Loucy (cell line): Measurements from ENCODE around the gene PLEK2.

Experiments used
- H2AFZ ChIP-seq: fragments of 200-600 bp; sonication (generic); 2 replicates; pipeline ENCODE4 v1.6.0; 2016; ENCODE audit warnings: antibody characterized with exemption, mild to moderate bottlenecking, low read length, moderate library complexity
- H3F3A ChIP-seq: fragments of 200-600 bp; 2 replicates; pipeline ENCODE4 v1.6.0; 2016; ENCODE audit warnings: antibody characterized with exemption, low read depth, mild to moderate bottlenecking
- H3K27me3 ChIP-seq: fragments of 200-600 bp; sonication (generic); 2 replicates; pipeline ENCODE4 v1.6.1; 2014; ENCODE audit warnings: low read length, mild to moderate bottlenecking; ENCODE audit not compliant: insufficient read depth, poor library complexity, severe bottlenecking
- H3K36me3 ChIP-seq: fragments of 200-600 bp; sonication (generic); 2 replicates; pipeline ENCODE4 v1.6.1; 2016; ENCODE audit warnings: low read length; ENCODE audit not compliant: insufficient read depth
- H3K4me1 ChIP-seq: fragments of 200-600 bp; sonication (generic); 2 replicates; pipeline ENCODE4 v1.5.1; 2014; ENCODE audit warnings: low read length, mild to moderate bottlenecking; ENCODE audit not compliant: insufficient read depth, poor library complexity, severe bottlenecking
- H3K4me2 ChIP-seq: fragments of 200-600 bp; sonication (generic); 2 replicates; pipeline ENCODE4 v1.6.0; 2014; ENCODE audit warnings: antibody characterized with exemption, low read length, low read depth, mild to moderate bottlenecking; ENCODE audit not compliant: poor library complexity, severe bottlenecking
- H3K4me3 ChIP-seq: fragments of 200-600 bp; sonication (generic); 2 replicates; pipeline ENCODE4 v1.5.1; 2014; ENCODE audit warnings: low read length, mild to moderate bottlenecking, mixed read lengths; ENCODE audit not compliant: poor library complexity, severe bottlenecking
- H3K79me2 ChIP-seq: fragments of 200-600 bp; sonication (generic); 2 replicates; pipeline ENCODE4 v1.6.1; 2014; ENCODE audit warnings: low read length; ENCODE audit not compliant: insufficient read depth
- H3K9ac ChIP-seq: fragments of 200-600 bp; sonication (generic); 2 replicates; pipeline ENCODE4 v1.6.0; 2014; ENCODE audit warnings: mild to moderate bottlenecking, low read depth, low read length, moderate library complexity; ENCODE audit not compliant: poor library complexity, severe bottlenecking
- H3K9me2 ChIP-seq: fragments of 200-600 bp; sonication (generic); replicated peaks from 2 replicates; pipeline ENCODE4 v1.6.1; 2016; ENCODE audit warnings: low read depth, low read length, mixed read lengths
- H3K9me3 ChIP-seq: fragments of 200-600 bp; sonication (generic); 2 replicates; pipeline ENCODE4 v1.6.1; 2014; ENCODE audit warnings: mild to moderate bottlenecking, antibody characterized with exemption, low read length, low read depth; ENCODE audit not compliant: insufficient read depth
- H4K20me1 ChIP-seq: fragments of 200-600 bp; sonication (generic); 2 replicates; pipeline ENCODE4 v1.6.0; 2014; ENCODE audit warnings: antibody characterized with exemption, low read length, mild to moderate bottlenecking; ENCODE audit not compliant: insufficient read depth, poor library complexity, severe bottlenecking
- EZH2phosphoT487 ChIP-seq: fragments of 200-600 bp; IDR thresholded peaks from 2 replicates; pipeline ENCODE4 v1.6.1; 2018; ENCODE audit warnings: antibody characterized with exemption, mild to moderate bottlenecking, moderate library complexity, borderline replicate concordance
- TF ChIP-seq, protein P1 (sequence below): fragments of 200-600 bp; sonication (generic); conservative IDR thresholded peaks from 2 replicates; pipeline ENCODE4 v1.5.1; 2014; ENCODE audit warnings: mild to moderate bottlenecking, antibody characterized with exemption, low read length

The PLEK2 gene

GRCh38 chr14:67423424-67423823 is 11.5 kb upstream of the PLEK2 start:
- Histone ChIP-seq H3K4me2 (no peak overlapping the region), H3F3A (no peaks in the 10 kb centered on the region), H3K9me3 (no peaks in the 10 kb centered on the region), H3K4me3 (no peak overlapping the region), H3K27me3 (no peaks in the 10 kb centered on the region), H2AFZ (no peak overlapping the region), H4K20me1 (no peaks in the 10 kb centered on the region), H3K36me3 (no peaks in the 10 kb centered on the region), H3K9ac (no peak overlapping the region), H3K9me2 (no peaks in the 10 kb centered on the region), H3K79me2 (no peaks in the 10 kb centered on the region), H3K4me1 (no peaks in the 10 kb centered on the region)
- no peak for TF ChIP-seq EZH2phosphoT487
- TF ChIP-seq, protein P1, sequence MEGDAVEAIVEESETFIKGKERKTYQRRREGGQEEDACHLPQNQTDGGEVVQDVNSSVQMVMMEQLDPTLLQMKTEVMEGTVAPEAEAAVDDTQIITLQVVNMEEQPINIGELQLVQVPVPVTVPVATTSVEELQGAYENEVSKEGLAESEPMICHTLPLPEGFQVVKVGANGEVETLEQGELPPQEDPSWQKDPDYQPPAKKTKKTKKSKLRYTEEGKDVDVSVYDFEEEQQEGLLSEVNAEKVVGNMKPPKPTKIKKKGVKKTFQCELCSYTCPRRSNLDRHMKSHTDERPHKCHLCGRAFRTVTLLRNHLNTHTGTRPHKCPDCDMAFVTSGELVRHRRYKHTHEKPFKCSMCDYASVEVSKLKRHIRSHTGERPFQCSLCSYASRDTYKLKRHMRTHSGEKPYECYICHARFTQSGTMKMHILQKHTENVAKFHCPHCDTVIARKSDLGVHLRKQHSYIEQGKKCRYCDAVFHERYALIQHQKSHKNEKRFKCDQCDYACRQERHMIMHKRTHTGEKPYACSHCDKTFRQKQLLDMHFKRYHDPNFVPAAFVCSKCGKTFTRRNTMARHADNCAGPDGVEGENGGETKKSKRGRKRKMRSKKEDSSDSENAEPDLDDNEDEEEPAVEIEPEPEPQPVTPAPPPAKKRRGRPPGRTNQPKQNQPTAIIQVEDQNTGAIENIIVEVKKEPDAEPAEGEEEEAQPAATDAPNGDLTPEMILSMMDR: no peak

DNA sequence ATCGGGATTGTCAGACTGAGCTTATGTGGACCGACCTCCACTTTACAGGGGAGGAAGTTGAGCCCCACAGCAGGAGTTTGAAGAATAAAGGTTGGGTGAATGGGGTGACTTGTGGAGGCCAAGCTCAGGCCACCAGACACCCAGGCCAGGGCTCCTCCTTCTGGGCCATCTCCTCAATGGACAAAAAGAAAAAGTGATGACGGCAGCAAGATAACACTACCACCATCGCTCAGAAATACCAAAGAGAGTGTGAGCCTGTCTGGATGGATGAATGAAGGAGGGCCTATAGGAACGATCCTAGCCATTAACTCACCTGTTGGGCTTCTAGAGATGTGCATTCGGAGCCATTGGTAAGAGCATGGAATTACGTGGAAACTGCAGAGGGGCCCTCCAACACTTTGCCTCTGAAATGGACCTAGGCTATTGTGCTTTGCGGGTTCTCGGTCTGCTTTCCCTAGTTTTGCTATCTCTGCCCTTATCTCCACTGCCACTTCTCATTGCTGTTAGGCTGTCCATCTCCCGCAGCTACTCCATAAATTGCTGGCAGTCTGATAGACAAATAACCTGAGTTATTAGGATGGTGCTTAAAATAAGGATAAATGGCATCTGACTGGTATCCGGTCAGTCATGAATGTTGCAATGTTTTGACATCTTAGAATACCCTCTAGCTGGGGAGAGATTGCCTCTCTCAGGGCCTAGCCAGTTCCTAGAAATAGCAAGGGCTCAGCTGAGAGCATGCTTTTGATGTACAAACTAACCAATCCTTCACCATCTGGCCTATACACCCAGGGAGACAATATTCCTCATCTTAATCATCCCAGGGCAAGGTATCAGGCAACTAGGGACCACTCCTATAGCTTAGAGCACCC is 9.6 kb upstream of the PLEK2 start:
- H3K36me3 ChIP-seq: no peaks in the 10 kb centered on the region
- no peak overlapping the region for H3K4me2 ChIP-seq
- no peaks in the 10 kb centered on the region for H3K9me2 ChIP-seq
- no peaks in the 10 kb centered on the region for H3K79me2 ChIP-seq
- no peaks in the 10 kb centered on the region for H3F3A ChIP-seq
- H2AFZ ChIP-seq: no peak overlapping the region
- no peaks in the 10 kb centered on the region for H3K4me1 ChIP-seq
- no peak overlapping the region for H3K9ac ChIP-seq
- no peaks in the 10 kb centered on the region for H3K27me3 ChIP-seq
- no peak overlapping the region for H3K4me3 ChIP-seq
- no peaks in the 10 kb centered on the region for H3K9me3 ChIP-seq
- no peaks in the 10 kb centered on the region for H4K20me1 ChIP-seq
- no peak for TF ChIP-seq EZH2phosphoT487
- TF ChIP-seq, protein P1: no peak

DNA sequence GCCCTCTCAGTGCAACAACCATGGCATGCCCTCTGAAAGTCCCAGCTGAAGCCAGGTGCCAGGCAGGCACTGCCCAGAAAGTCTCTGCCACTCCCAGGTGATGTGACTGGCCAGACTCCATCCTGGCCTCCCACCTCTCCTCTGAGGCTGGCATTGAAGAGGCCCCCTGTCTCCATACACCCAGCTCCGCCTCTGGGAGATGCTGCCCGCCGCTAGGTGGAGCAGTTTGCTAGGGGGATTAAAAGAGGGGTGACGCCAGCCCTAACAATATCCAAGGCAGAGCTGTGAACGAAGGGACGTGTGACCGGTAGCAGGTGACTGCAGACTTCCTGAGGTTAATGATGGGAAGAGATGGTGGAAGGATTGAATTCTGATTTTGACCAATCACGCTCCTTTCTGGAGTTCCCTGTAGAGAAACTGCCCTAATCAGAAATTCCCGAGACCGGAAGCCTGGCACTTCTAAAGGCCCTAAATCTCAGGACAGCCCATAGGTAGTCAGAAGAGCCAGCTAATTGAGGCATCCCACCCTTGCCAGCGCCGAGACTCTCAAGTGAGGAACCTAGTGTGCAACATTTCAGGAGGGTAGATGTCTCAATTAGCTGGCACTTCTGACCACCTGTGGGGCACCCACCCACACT is 8.3 kb upstream of the PLEK2 start:
- H3K4me2 ChIP-seq: no peak overlapping the region

More for the DNA sequence above, 8.3 kb upstream of the PLEK2 start:
- H3K4me3 ChIP-seq: no peak overlapping the region
- H3K36me3 ChIP-seq: no peaks in the 10 kb centered on the region
- no peaks in the 10 kb centered on the region for H3K4me1 ChIP-seq
- H4K20me1 ChIP-seq: no peaks in the 10 kb centered on the region
- no peaks in the 10 kb centered on the region for H3K27me3 ChIP-seq
- no peaks in the 10 kb centered on the region for H3K9me2 ChIP-seq
- H3K9ac ChIP-seq: no peak overlapping the region
- H2AFZ ChIP-seq: no peak overlapping the region
- H3K79me2 ChIP-seq: no peaks in the 10 kb centered on the region
- H3K9me3 ChIP-seq: no peaks in the 10 kb centered on the region
- H3F3A ChIP-seq: no peaks in the 10 kb centered on the region
- TF ChIP-seq, protein P1: peak; percentile 77
- no peak for TF ChIP-seq EZH2phosphoT487
